Esophagus (tissue), 2 donors: ENCODE measurements around the gene TPGS1. TPM values are rescaled to one million over a fixed set of nuclear protein-coding genes. Genes with fewer than 3 reads are reported as not detected.

ENCODE experiments used
- H3K27ac ChIP-seq, 2 donors: one replicate each; pipeline ENCODE4 v1.5.1; 2013; ENCODE audit warnings: low read depth in 2 of 2, mild to moderate bottlenecking in 2 of 2, inconsistent platforms in 1 of 2, low read length in 1 of 2, moderate library complexity in 1 of 2
- H3K27me3 ChIP-seq, 2 donors: one replicate each; pipeline ENCODE4 v1.6.1; 2013; ENCODE audit warnings: low read length in 2 of 2, control low read depth in 1 of 2, mild to moderate bottlenecking in 1 of 2; ENCODE audit not compliant: insufficient read depth in 2 of 2, control insufficient read depth in 1 of 2
- H3K36me3 ChIP-seq, 2 donors: one replicate each; pipeline ENCODE4 v1.6.1; 2013; ENCODE audit warnings: low read length in 1 of 2; ENCODE audit not compliant: control insufficient read depth in 2 of 2, insufficient read depth in 2 of 2
- H3K4me1 ChIP-seq, 2 donors: one replicate each; pipeline ENCODE4 v1.6.1; 2013; ENCODE audit warnings: low read length in 1 of 2; ENCODE audit not compliant: control insufficient read depth in 2 of 2, insufficient read depth in 2 of 2
- H3K4me3 ChIP-seq, 2 donors: one replicate each; pipeline ENCODE4 v1.5.1; 2013; ENCODE audit warnings: low read length in 2 of 2, mild to moderate bottlenecking in 2 of 2, low read depth in 1 of 2, moderate library complexity in 1 of 2
- H3K9me3 ChIP-seq, 2 donors: one replicate each; pipeline ENCODE4 v1.6.1; 2013; ENCODE audit warnings: mild to moderate bottlenecking in 2 of 2, low read depth in 1 of 2, low read length in 1 of 2, moderate library complexity in 1 of 2; ENCODE audit not compliant: control insufficient read depth in 2 of 2, insufficient read depth in 1 of 2
- WGBS, 2 donors: extraction: QIAGEN DNeasy Blood & Tissue Kit; methylation state at CpG; one replicate each; pipeline ENCODE4 v1.1.7; 2013; 5-methylcytosine and 5-hydroxymethylcytosine counted together
- polyA plus RNA-seq, 2 donors: library from polyadenylated mRNA; stranded (reverse); fragments of 200-250 nt; gene quantifications; one replicate each; pipeline ENCODE4 v1.2.3, GENCODE V29; 2013
- donor health status: healthy with polysubstance abuse.
- donor health status: Bipolar disorder and iron deficiency.

Gene TPGS1
- polyA plus RNA-seq, 2 donors, result 13.9 to 16.8 TPM

DNA sequence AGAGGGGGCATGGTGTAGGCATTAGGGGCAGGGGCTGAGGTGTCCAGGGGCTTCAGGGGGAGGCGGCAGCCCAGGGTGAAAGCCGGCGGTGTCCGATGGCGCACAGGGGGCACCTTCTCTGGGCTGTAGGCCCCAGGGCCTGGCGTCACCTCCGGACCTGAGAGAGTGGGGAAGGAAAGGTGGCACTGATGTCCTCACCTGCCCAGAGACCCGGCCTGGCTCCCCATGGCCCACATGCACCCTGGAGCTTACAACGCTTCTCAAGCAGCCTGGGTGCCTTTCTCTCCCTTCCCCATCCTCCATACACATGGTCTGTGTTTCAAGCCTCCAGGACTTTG, 43.1 kb upstream of the TPGS1 start:
- 90 to 93% methylated on average over 4 to 9 of the region's 9 CpGs for WGBS, 2 donors
- Histone ChIP-seq H3K4me1 (peaks cover 4% of the 10 kb centered on the region in 2 donors), H3K27me3 (peaks cover 0 to 4% of the 10 kb centered on the region in 2 donors), H3K9me3 (no peaks in the 10 kb centered on the region), H3K4me3 (no peak overlapping the region), H3K27ac (no peak overlapping the region), H3K36me3 (no peaks in the 10 kb centered on the region)

DNA sequence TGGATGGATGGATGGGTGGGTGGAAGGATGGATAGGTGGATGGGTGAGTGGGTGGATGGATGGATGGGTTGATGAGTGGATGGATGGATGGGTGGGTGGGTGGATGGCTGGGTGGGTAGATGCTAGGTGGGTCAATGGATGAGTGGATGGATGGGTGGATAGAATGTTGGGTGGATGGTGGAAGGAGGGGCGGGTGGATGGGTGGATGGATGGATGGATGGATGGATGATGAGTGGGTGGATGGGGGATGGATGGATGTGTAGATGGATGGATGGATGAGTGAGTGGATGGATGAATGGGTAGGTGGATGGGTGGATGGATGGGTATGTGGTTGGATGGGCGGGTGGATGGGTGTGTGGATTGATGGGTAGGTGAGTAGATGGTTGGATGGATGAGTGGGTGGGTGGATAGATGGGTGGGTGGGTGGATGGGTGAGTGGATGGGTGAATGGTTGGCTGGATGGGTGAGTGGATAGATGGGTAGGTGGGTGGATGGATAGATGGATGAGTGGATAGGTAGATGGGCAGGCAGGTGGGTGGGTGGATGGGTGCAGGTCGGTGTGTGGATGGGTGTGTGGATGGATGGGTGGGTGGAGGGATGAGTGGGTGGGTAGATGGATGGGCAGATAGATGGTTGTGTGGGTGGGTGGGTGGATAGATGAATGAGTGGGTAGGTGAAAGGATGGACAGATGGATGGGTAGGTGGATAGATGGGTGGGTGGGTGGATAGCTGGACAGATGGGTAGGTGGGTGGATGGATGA, 42.1 kb upstream of the TPGS1 start:
- Histone ChIP-seq H3K36me3 (no peaks in the 10 kb centered on the region), H3K27me3 (peaks cover 0 to 4% of the 10 kb centered on the region in 2 donors), H3K9me3 (no peaks in the 10 kb centered on the region), H3K27ac (no peak overlapping the region), H3K4me3 (no peak overlapping the region), H3K4me1 (peaks cover 0 to 4% of the 10 kb centered on the region in 2 donors)
- WGBS, 2 donors, result 96% methylated on average over 3 of the region's 3 CpGs

DNA sequence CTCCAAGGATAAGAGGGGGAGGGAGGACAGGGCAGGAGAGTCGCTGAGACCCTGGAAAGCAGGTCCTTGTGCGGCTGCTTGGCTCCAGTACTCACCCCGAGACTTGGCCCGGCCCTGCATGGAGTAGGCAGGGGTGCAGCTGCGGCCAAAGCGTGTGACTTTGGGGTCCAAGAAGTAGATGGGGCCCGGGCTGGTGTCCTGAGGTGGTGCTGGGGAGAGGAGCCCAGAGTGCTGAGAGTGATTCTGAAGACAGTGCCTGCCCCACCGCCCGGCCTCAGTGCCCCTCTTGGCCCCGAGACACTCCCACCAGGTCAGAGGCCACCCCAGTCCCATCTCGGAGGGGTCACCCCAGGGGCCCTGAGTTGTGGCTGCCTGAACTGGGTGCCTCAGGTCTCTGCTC, 39.7 kb upstream of the TPGS1 start:
- no peaks in the 10 kb centered on the region for H3K27me3 ChIP-seq
- H3K4me1 ChIP-seq, result no peaks in the 10 kb centered on the region
- H3K27ac ChIP-seq, result no peak overlapping the region
- no peaks in the 10 kb centered on the region for H3K9me3 ChIP-seq
- no peak overlapping the region for H3K4me3 ChIP-seq
- H3K36me3 ChIP-seq, result no peaks in the 10 kb centered on the region
- 75 to 77% methylated on average over 11 of the region's 11 CpGs for WGBS, 2 donors

DNA sequence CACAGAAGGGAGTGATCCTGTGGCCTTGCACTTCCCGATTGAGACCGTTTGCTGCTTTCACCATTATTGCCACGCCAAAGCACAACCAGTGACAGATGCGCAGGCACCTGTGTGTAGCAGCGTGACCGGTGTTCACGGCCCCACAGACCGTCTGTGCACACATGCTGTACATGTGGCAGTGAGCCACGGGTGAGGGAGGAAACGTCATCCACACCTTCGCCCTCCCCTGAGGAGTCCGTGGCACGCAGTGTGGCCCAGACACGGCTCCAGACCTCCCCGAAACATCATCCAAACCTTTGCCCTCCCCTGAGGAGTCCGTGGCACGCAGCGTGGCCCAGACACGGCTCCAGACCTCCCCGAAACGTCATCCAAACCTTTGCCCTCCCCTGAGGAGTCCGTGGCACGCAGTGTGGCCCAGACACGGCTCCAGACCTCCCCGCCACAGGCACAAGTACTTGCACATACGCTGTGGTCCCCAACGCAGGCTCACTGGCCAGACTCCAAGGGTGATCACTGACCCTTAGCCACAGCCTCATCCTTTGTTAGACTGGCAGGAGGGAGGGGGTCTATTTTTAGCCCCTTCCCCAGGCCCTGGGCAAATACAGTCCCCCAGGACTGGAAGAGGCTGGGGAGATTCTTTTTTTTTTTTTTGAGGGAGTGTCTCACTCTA, 38.6 kb upstream of the TPGS1 start:
- no peaks in the 10 kb centered on the region for H3K9me3 ChIP-seq

DNA sequence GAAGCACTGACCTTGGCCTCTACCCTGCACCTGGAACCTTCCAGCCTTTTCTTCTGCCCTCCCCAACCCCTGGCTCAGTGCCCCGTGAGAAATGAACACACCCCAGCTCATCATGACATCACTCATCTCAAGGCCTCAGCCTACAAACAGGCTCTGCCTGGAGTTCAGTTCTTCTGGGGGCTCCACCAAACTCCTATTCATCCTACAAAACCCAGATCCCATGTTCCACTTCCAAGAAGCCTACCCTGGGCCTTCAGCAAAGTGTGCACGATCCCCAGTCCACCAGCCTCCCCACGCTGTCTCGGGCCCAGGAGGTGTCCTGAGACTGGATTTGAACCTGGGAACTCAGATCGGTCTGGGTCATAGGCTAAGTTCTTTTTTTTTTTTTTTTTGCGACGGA, 37.5 kb upstream of the TPGS1 start:
- Histone ChIP-seq H3K4me1 (no peaks in the 10 kb centered on the region), H3K4me3 (no peak overlapping the region), H3K27me3 (no peaks in the 10 kb centered on the region), H3K36me3 (no peaks in the 10 kb centered on the region), H3K9me3 (no peaks in the 10 kb centered on the region), H3K27ac (no peak overlapping the region)
- 76 to 81% methylated on average over 7 of the region's 7 CpGs for WGBS, 2 donors

More for the DNA sequence above, 38.6 kb upstream of the TPGS1 start:
- no peaks in the 10 kb centered on the region for H3K4me1 ChIP-seq
- no peaks in the 10 kb centered on the region for H3K27me3 ChIP-seq
- H3K27ac ChIP-seq, result no peak overlapping the region
- H3K4me3 ChIP-seq, result no peak overlapping the region
- no peaks in the 10 kb centered on the region for H3K36me3 ChIP-seq
- WGBS, 2 donors, result 72 to 78% methylated on average over 27 of the region's 27 CpGs

DNA sequence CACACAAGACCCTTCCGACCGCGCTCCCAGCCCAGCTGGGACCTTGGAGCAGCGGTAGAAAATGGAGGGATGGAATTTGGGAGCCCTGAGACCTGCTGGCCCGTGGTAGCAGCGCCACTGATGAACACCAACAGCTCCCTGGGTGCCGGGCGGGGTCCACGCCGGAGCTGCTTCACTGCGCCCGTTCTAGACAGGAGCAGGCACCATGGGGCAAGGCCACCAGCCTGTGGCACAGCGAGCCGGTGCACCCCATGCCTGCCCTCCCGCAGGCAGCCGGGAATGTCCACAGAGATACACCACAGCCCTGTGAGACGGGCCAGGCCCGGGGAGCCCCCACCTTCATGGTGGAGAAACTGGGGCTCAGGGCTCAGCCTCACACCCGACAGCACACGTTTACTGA, 36.6 kb upstream of the TPGS1 start:
- WGBS, 2 donors, result 72 to 76% methylated on average over 20 of the region's 20 CpGs
- H3K4me3 ChIP-seq, result no peak overlapping the region
- no peaks in the 10 kb centered on the region for H3K27me3 ChIP-seq
- H3K36me3 ChIP-seq, result no peaks in the 10 kb centered on the region
- H3K27ac ChIP-seq, result no peak overlapping the region
- H3K4me1 ChIP-seq, result no peaks in the 10 kb centered on the region
- no peaks in the 10 kb centered on the region for H3K9me3 ChIP-seq

DNA sequence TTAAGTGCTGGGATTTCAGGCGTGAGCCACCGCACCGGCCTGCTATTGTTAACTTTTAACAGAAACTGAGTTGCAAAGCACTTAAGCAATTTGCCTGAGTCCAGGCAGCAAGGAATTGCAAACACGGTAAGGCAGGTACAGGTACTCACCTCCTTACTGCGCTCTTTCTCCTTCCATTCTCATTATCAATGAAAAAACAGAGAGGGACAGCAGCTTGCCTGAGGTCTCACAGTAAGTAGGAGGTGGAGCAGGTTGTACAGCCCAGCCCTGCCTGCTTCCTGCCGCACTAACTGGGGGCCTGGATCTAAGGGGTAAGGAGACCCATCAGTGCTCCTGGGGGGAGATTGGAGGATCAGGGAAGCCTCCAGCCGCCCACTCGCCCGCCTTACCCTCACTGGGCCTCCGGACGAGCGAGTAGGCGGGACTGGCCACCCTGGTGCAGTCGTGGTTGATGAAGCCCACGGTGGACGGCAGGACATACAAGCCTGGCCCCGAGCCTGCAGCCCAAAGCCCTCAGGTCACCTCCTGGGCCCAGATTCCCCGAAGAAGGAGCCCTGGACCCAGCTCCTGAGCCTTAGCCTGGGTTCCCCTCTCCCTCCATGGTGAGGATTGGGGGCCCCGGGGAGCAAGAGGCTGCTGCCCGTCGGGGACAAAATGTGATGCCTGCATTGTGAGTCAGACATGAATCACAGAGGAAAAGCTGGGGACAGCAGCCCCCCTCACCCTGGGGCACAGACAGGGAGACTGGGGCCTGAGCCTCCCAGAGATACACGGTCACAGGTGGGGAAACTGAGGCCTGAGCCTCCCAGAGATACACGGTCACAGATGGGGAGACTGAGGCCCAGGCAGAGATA, 35.1 kb upstream of the TPGS1 start:
- WGBS, 2 donors, result 70 to 75% methylated on average over 23 of the region's 23 CpGs
- Histone ChIP-seq H3K4me3 (no peak overlapping the region), H3K27ac (no peak overlapping the region), H3K9me3 (no peaks in the 10 kb centered on the region), H3K4me1 (no peaks in the 10 kb centered on the region), H3K36me3 (no peaks in the 10 kb centered on the region), H3K27me3 (no peaks in the 10 kb centered on the region)

DNA sequence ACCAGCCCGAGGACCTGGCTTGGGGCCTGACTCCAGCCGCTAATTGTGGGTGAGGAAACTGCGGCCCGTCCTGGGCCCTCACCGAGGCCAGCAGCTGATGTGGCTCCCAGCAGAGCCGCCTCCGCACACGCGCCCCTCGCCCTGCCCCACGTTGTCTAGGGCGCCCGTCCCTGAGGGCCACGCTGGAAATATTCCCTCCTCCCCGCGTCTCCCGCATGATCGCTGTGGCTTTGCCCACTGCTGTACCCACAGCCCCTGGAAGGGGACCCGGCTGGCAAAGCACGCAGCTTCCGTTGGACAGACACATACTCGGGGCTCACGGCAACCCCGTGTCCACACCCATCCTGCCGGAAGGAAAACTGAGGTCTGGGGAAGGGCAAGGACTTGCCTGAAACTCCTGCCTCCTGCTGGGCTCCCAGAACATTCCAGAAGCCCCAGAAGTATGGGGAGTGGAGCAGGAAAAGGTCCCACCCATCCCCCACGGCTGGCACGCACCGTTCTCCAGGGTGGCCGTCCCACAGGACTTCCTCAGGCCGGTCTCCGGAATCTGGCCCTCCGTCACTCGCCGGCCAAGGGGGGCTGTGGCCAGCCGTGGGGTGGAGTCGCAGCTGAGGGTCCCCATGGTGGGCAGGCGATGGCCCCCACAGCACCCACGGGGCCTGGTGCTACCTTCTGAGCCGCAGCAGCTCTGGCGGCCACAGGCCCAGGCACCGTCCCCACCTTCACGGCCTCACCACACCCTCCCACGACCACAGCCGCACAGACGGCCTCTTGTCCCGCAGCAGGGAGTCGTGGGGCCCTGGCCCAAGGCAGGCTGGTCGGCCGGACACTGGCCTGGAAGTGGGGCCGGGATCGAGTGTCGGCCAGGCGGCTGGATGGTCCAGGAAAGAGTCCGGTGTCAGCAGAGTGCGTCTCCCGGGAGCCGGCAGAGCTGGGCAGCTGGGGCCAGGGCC, 32.9 kb upstream of the TPGS1 start:
- Histone ChIP-seq H3K36me3 (no peaks in the 10 kb centered on the region), H3K27me3 (no peaks in the 10 kb centered on the region), H3K4me1 (no peaks in the 10 kb centered on the region), H3K9me3 (no peaks in the 10 kb centered on the region), H3K27ac (no peak overlapping the region), H3K4me3 (no peak overlapping the region)
- 67 to 69% methylated on average over 56 to 57 of the region's 57 CpGs for WGBS, 2 donors

DNA sequence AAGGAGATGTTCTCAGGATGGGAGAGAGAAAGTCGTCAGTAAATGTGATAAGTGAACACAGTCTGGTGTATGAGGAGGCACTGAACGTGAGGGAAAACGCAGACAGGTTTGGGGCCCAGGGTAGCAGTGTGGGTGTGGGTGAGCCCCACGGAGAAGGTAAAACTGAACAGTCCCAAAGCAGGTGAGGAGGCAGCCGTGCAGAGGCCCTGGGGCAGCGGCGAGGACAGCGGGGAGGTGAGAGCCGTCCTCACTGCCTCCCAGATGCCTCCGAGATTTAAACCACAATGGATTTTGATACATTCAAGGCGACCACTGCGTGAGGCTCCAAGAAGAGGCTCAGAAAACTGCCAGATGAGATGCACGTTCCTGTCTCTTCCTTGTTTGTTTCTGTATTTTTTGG, 31.9 kb upstream of the TPGS1 start:
- H3K4me1 ChIP-seq, result peaks cover 0 to 5% of the 10 kb centered on the region in 2 donors
- no peaks in the 10 kb centered on the region for H3K9me3 ChIP-seq
- WGBS, 2 donors, result 76 to 82% methylated on average over 13 of the region's 13 CpGs
- no peaks in the 10 kb centered on the region for H3K36me3 ChIP-seq
- no peaks in the 10 kb centered on the region for H3K27me3 ChIP-seq
- no peak overlapping the region for H3K27ac ChIP-seq
- no peak overlapping the region for H3K4me3 ChIP-seq
